HG02938 (cell line): ENCODE data around the gene CCDC141.
"Not testable (repeated sequence)": the region's sequence is repeated elsewhere in the genome, so short reads cannot be mapped to it uniquely, and the experiment has no call there.

Experiments used
- ATAC-seq: cut with Tn5 transposase; IDR thresholded peaks from one replicate; pipeline ENCODE4 v1.9.1; 2021; ENCODE audit warnings: mild to moderate bottlenecking, moderate library complexity; ENCODE audit not compliant: unreplicated experiment

The CCDC141 gene

GRCh38 chr2:179037807-179038206 is 12.1 kb downstream of the CCDC141 start:
- peak; percentile 59 for ATAC-seq

- no peak for ATAC-seq
These were observed 13.5 kb downstream of the CCDC141 start for GRCh38 chr2:179036353-179036905.

GRCh38 chr2:179031731-179032408 is 18.1 kb downstream of the CCDC141 start:
- peak; percentile 98 for ATAC-seq

GRCh38 chr2:179024445-179024844 is 25.5 kb downstream of the CCDC141 start:
- peak; percentile 36 for ATAC-seq

GRCh38 chr2:179022685-179023084 is 27.3 kb downstream of the CCDC141 start:
- no peak for ATAC-seq

GRCh38 chr2:179021258-179021657 is 28.7 kb downstream of the CCDC141 start:
- ATAC-seq: peak; percentile 75

GRCh38 chr2:179020156-179020750 is 29.7 kb downstream of the CCDC141 start:
- peak; percentile 53 for ATAC-seq

- no peak for ATAC-seq
These were observed 30.7 kb downstream of the CCDC141 start for GRCh38 chr2:179019260-179019659.

- ATAC-seq: no peak
These were observed 32.1 kb downstream of the CCDC141 start for GRCh38 chr2:179017773-179018357.

- not testable (repeated sequence) for ATAC-seq
These were observed 35.7 kb downstream of the CCDC141 start for GRCh38 chr2:179014189-179014588.

GRCh38 chr2:179005976-179006375 is 44.0 kb downstream of the CCDC141 start:
- no peak for ATAC-seq

- no peak for ATAC-seq
These were observed 50.5 kb downstream of the CCDC141 start for GRCh38 chr2:178999476-178999875.

GRCh38 chr2:178998539-178998938 is 51.4 kb downstream of the CCDC141 start:
- peak; percentile 61 for ATAC-seq

- ATAC-seq: no peak
These were observed 52.5 kb downstream of the CCDC141 start for GRCh38 chr2:178997477-178997876.

- ATAC-seq: no peak
These were observed 52.9 kb downstream of the CCDC141 start for GRCh38 chr2:178997067-178997466.

GRCh38 chr2:178994264-178994663 is 55.7 kb downstream of the CCDC141 start:
- no peak for ATAC-seq

GRCh38 chr2:178993788-178994187 is 56.1 kb downstream of the CCDC141 start:
- ATAC-seq: no peak

- not testable (repeated sequence) for ATAC-seq
These were observed 57.2 kb downstream of the CCDC141 start for GRCh38 chr2:178992719-178993118.

GRCh38 chr2:178990533-178991241 is 59.2 kb downstream of the CCDC141 start:
- peak; percentile 96 for ATAC-seq

GRCh38 chr2:178989424-178989823 is 60.5 kb downstream of the CCDC141 start:
- ATAC-seq: not testable (repeated sequence)

GRCh38 chr2:178982652-178983051 is 67.3 kb downstream of the CCDC141 start:
- ATAC-seq: not testable (repeated sequence)
